Spleen (tissue), 7 donors: Measurements from ENCODE around the gene PRR15.

ENCODE experiments used
- POLR2A ChIP-seq, 3 donors: fragments of 450-650 bp; IDR thresholded peaks; one replicate each; pipeline ENCODE4 v1.5.1; 2017; ENCODE audit warnings: antibody characterized with exemption in 3 of 3, mild to moderate bottlenecking in 1 of 3
- POLR2AphosphoS5 ChIP-seq, 3 donors: sonication (generic); formaldehyde crosslinking; IDR thresholded peaks; one replicate each; pipeline ENCODE4 v1.5.1; 2017; ENCODE audit warnings: antibody characterized with exemption in 3 of 3
- TF ChIP-seq, protein P1 (sequence below), 11 experiments: fragments of 200-600 bp in 7 of 11; fragments of 450-650 bp in 4 of 11; sonication (generic) in 4 of 11; IDR thresholded peaks in 8 of 11; conservative IDR thresholded peaks in 3 of 11; 1 replicate in 7 of 11; 2 replicates in 4 of 11; pipeline versions ENCODE4 v1.4.0 to v1.8.0; 2016 to 2021; ENCODE audit warnings: antibody characterized with exemption in 11 of 11, inconsistent platforms in 4 of 11, mild to moderate bottlenecking in 1 of 11
- donor health status: DM: no; HTN: no; CAD: no; lungs with moderate emphysema.
- donor health status: DM: no; HTN: no; CAD: no.
- donor health status: DM: no; HTN: no; CAD: no.

DNA sequence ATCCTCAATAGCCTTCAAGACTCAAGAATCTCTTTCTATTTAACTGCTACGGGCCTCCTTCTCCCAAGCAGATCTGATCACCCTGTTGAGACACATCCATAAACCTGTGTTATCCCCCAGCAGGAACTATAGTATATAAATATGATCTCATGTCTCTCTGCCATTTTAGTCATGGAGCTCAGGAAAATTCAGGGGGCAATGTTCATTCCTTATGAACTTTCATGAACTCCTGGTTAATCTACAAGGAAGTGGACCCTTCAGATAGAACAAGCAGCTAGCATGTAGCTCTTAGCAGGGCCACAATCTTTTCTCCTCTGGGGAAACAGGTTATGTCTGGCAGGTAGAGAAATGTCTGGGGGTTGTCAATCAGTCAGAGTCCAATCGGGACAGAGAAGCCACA, 8.9 kb downstream of the PRR15 start:
- TF ChIP-seq, protein P1, sequence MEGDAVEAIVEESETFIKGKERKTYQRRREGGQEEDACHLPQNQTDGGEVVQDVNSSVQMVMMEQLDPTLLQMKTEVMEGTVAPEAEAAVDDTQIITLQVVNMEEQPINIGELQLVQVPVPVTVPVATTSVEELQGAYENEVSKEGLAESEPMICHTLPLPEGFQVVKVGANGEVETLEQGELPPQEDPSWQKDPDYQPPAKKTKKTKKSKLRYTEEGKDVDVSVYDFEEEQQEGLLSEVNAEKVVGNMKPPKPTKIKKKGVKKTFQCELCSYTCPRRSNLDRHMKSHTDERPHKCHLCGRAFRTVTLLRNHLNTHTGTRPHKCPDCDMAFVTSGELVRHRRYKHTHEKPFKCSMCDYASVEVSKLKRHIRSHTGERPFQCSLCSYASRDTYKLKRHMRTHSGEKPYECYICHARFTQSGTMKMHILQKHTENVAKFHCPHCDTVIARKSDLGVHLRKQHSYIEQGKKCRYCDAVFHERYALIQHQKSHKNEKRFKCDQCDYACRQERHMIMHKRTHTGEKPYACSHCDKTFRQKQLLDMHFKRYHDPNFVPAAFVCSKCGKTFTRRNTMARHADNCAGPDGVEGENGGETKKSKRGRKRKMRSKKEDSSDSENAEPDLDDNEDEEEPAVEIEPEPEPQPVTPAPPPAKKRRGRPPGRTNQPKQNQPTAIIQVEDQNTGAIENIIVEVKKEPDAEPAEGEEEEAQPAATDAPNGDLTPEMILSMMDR (IDR thresholded peaks at IDR 0.05 in 8 of 11, conservative IDR thresholded peaks at IDR 0.05 in 3 of 11): no peak
- TF ChIP-seq POLR2A (IDR thresholded peaks at IDR 0.05): no peak
- no peak for TF ChIP-seq POLR2AphosphoS5 (IDR thresholded peaks at IDR 0.05)
